H9 (cell line): ENCODE measurements around the gene SLCO2A1. TPM values are rescaled to one million over a fixed set of nuclear protein-coding genes. Genes with fewer than 3 reads are reported as not detected.
A peak's percentile ranks its signal among the peaks of the same experiment; 100 is the strongest.

ENCODE experiments used
- DNase-seq: peaks from one replicate; pipeline ENCODE4 v3.0.0-alpha.2; 2017
- H2AFZ ChIP-seq: one replicate; pipeline ENCODE4 v1.6.1; 2013; ENCODE audit warnings: mild to moderate bottlenecking, low read length, control low read depth, moderate library complexity
- H2AK5ac ChIP-seq: 2 replicates; pipeline ENCODE4 v1.6.1; 2013; ENCODE audit warnings: low read length, control low read depth, mixed read lengths; ENCODE audit not compliant: insufficient read length
- H2BK120ac ChIP-seq: one replicate; pipeline ENCODE4 v1.6.1; 2013; ENCODE audit warnings: low read depth, mild to moderate bottlenecking, low read length, control low read depth, inconsistent platforms; ENCODE audit not compliant: poor library complexity, severe bottlenecking
- H2BK12ac ChIP-seq: 2 replicates; pipeline ENCODE4 v1.6.1; 2013; ENCODE audit warnings: low read length, control low read depth, mixed read lengths, low read depth; ENCODE audit not compliant: insufficient read length
- H2BK15ac ChIP-seq: 2 replicates; pipeline ENCODE4 v1.6.1; 2013; ENCODE audit warnings: low read depth, low read length, control low read depth
- H2BK20ac ChIP-seq: one replicate; pipeline ENCODE4 v1.6.1; 2013; ENCODE audit warnings: low read depth, mild to moderate bottlenecking, low read length, control low read depth, inconsistent platforms; ENCODE audit not compliant: poor library complexity, severe bottlenecking
- H2BK5ac ChIP-seq: 2 replicates; pipeline ENCODE4 v1.6.1; 2013; ENCODE audit warnings: low read length, control low read depth, mixed read lengths; ENCODE audit not compliant: insufficient read length
- H3K14ac ChIP-seq: 2 replicates; pipeline ENCODE4 v1.6.1; 2013; ENCODE audit warnings: low read length, control low read depth; ENCODE audit not compliant: insufficient read depth
- H3K18ac ChIP-seq: 2 replicates; pipeline ENCODE4 v1.6.1; 2013; ENCODE audit warnings: low read depth, mild to moderate bottlenecking, mixed read lengths, low read length, control low read depth; ENCODE audit not compliant: insufficient read length
- H3K23ac ChIP-seq: 2 replicates; pipeline ENCODE4 v1.6.1; 2013; ENCODE audit warnings: low read length, control low read depth, mixed read lengths, low read depth; ENCODE audit not compliant: insufficient read length
- H3K23me2 ChIP-seq: 2 replicates; pipeline ENCODE4 v1.6.1; 2013; ENCODE audit warnings: low read depth, mild to moderate bottlenecking, mixed read lengths, low read length, control low read depth; ENCODE audit not compliant: insufficient read length, poor library complexity, severe bottlenecking
- H3K27ac ChIP-seq: 2 replicates; pipeline ENCODE4 v1.5.1; 2013; ENCODE audit warnings: low read length, control low read depth, mixed read lengths, low read depth; ENCODE audit not compliant: insufficient read length
- H3K27me3 ChIP-seq: 2 replicates; pipeline ENCODE4 v1.6.1; 2013; ENCODE audit warnings: low read length, control low read depth, inconsistent platforms; ENCODE audit not compliant: insufficient read depth
- H3K4ac ChIP-seq: 2 replicates; pipeline ENCODE4 v1.6.1; 2013; ENCODE audit warnings: low read depth, mild to moderate bottlenecking, control low read depth, inconsistent platforms, low read length, moderate library complexity
- H3K4me1 ChIP-seq: 2 replicates; pipeline ENCODE4 v1.6.1; 2013; ENCODE audit warnings: low read length, control low read depth, inconsistent platforms; ENCODE audit not compliant: insufficient read depth
- H3K4me2 ChIP-seq: 2 replicates; pipeline ENCODE4 v1.6.1; 2013; ENCODE audit warnings: low read length, control low read depth, mixed read lengths; ENCODE audit not compliant: insufficient read length, insufficient read depth
- H3K56ac ChIP-seq: 2 replicates; pipeline ENCODE4 v1.6.1; 2013; ENCODE audit warnings: low read depth, mild to moderate bottlenecking, mixed read lengths, low read length, control low read depth; ENCODE audit not compliant: insufficient read length
- H3K79me1 ChIP-seq: 2 replicates; pipeline ENCODE4 v1.6.1; 2013; ENCODE audit warnings: low read depth, mild to moderate bottlenecking, moderate library complexity, low read length, control low read depth, inconsistent platforms; ENCODE audit not compliant: insufficient read depth, poor library complexity, severe bottlenecking
- H3K79me2 ChIP-seq: 2 replicates; pipeline ENCODE4 v1.6.1; 2013; ENCODE audit warnings: low read length, control low read depth, inconsistent platforms; ENCODE audit not compliant: insufficient read depth
- H3K9ac ChIP-seq: 2 replicates; pipeline ENCODE4 v1.6.1; 2013; ENCODE audit warnings: low read length, control low read depth, mixed read lengths; ENCODE audit not compliant: insufficient read length; ENCODE audit errors: extremely low read depth
- H3K9me3 ChIP-seq: one replicate; pipeline ENCODE4 v1.6.1; 2013; ENCODE audit warnings: low read depth, low read length, inconsistent platforms; ENCODE audit not compliant: control insufficient read depth
- H3T11ph ChIP-seq: one replicate; pipeline ENCODE4 v1.6.1; 2013; ENCODE audit warnings: mild to moderate bottlenecking, low read length, control low read depth, inconsistent platforms
- H4K20me1 ChIP-seq: one replicate; pipeline ENCODE4 v1.6.1; 2013; ENCODE audit not compliant: control insufficient read depth, insufficient read length, insufficient read depth
- H4K5ac ChIP-seq: 2 replicates; pipeline ENCODE4 v1.6.1; 2013; ENCODE audit warnings: low read depth, mild to moderate bottlenecking, mixed read lengths, low read length, control low read depth; ENCODE audit not compliant: insufficient read length
- H4K8ac ChIP-seq: replicated peaks from 2 replicates; pipeline ENCODE4 v1.6.1; 2013; ENCODE audit warnings: low read length, control low read depth, mixed read lengths, low read depth; ENCODE audit not compliant: insufficient read length
- H4K91ac ChIP-seq: 2 replicates; pipeline ENCODE4 v1.6.1; 2013; ENCODE audit warnings: low read depth, mild to moderate bottlenecking, moderate library complexity, mixed read lengths, low read length, control low read depth; ENCODE audit not compliant: insufficient read length
- H3K27ac Mint-ChIP-seq, 3 experiments: 2 replicates in 2 of 3; 3 replicates in 1 of 3; pipeline ENCODE4 v1.8.0; 2020 to 2021; ENCODE audit warnings: mixed read lengths in 3 of 3, mild to moderate bottlenecking in 1 of 3, moderate library complexity in 1 of 3
- H3K27me3 Mint-ChIP-seq: 2 replicates; pipeline ENCODE4 v1.8.0; 2021; ENCODE audit warnings: low read depth, mild to moderate bottlenecking, moderate library complexity, mixed read lengths
- H3K36me3 Mint-ChIP-seq, 3 experiments: 2 replicates in 2 of 3; 3 replicates in 1 of 3; pipeline ENCODE4 v1.8.0; 2020 to 2021; ENCODE audit warnings: low read depth in 3 of 3, mixed read lengths in 3 of 3; ENCODE audit not compliant: insufficient read depth in 1 of 3
- H3K4me1 Mint-ChIP-seq, 2 experiments: 2 replicates each; pipeline ENCODE4 v1.8.0; 2020; ENCODE audit warnings: mixed read lengths in 2 of 2
- H3K4me3 Mint-ChIP-seq, 2 experiments: 2 replicates in 1 of 2; 3 replicates in 1 of 2; pipeline ENCODE4 v1.8.0; 2020 to 2021; ENCODE audit warnings: mild to moderate bottlenecking in 2 of 2, mixed read lengths in 2 of 2, moderate library complexity in 1 of 2
- H3K9me3 Mint-ChIP-seq, 2 experiments: 2 replicates in 1 of 2; 3 replicates in 1 of 2; pipeline ENCODE4 v1.8.0; 2020; ENCODE audit warnings: mild to moderate bottlenecking in 2 of 2, mixed read lengths in 2 of 2, moderate library complexity in 1 of 2
- WGBS: extraction: QIAGEN DNeasy Blood & Tissue Kit; methylation state at CpG from one replicate; pipeline ENCODE4 v1.1.7; 2013; ENCODE audit warnings: missing lambda C conversion rate, low lambda C conversion rate, mixed read lengths; ENCODE audit not compliant: insufficient read length; ENCODE audit errors: extremely low coverage; 5-methylcytosine and 5-hydroxymethylcytosine counted together
- total RNA-seq: library from RNA; stranded (reverse); gene quantifications from 2 replicates; pipeline ENCODE4 v1.2.1, GENCODE V29; 2021
- TF ChIP-seq, protein P1 (sequence below): fragments of 200-600 bp; sonication (generic); conservative IDR thresholded peaks from 3 replicates; pipeline ENCODE4 v1.8.0; 2021; ENCODE audit warnings: antibody characterized with exemption, mild to moderate bottlenecking

SLCO2A1 gene
- total RNA-seq, 1 experiment from 2014 or later, result 0.98 TPM

DNA sequence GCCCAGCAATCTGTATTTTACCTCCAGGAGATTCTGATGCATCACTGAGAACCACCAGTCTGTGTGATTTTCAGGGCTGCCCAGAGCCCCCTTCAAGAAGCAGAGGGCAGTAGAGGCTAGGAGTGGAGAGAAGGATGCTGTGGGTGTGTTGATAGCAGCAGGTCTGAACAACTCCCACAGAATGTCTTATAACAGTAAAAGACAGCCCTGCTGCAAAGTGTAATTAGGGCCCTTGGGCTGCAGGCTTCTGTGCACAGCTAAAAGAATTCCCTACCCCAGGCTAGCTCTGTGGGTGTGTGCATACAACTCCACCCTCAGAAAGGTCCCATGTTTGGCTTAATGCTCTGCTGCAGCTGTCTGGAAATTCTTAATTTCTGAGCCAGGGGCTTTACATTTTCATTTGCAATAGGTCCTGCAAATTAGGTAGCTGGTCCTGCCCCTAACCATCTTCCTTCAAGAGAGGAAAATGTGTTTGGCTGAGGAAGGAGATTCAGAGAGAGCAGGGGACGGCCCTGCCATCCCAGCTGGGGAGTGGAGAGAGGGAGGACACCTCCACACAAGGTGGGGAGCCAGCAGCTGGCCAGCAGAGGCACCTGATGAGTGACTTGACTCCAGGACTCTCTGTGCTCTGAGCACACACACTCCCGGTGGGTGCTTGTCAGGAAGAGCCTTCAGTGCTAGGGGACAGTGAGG is 90.8 kb downstream of the SLCO2A1 start:
- H3K4me1 Mint-ChIP-seq, result peaks cover 13 to 26% of the 10 kb centered on the region in 2 experiments
- no peak overlapping the region for H2BK120ac ChIP-seq
- DNase-seq, result peak; percentile 23

More for the DNA sequence above, 90.8 kb downstream of the SLCO2A1 start:
- peaks cover 2% of the 10 kb centered on the region; the same call in 1 of the 2 replicates for H3K27me3 Mint-ChIP-seq
- TF ChIP-seq, protein P1, sequence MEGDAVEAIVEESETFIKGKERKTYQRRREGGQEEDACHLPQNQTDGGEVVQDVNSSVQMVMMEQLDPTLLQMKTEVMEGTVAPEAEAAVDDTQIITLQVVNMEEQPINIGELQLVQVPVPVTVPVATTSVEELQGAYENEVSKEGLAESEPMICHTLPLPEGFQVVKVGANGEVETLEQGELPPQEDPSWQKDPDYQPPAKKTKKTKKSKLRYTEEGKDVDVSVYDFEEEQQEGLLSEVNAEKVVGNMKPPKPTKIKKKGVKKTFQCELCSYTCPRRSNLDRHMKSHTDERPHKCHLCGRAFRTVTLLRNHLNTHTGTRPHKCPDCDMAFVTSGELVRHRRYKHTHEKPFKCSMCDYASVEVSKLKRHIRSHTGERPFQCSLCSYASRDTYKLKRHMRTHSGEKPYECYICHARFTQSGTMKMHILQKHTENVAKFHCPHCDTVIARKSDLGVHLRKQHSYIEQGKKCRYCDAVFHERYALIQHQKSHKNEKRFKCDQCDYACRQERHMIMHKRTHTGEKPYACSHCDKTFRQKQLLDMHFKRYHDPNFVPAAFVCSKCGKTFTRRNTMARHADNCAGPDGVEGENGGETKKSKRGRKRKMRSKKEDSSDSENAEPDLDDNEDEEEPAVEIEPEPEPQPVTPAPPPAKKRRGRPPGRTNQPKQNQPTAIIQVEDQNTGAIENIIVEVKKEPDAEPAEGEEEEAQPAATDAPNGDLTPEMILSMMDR, result peak; percentile 21; the same call in 2 of the 3 replicates
- no peak overlapping the region for H3K4ac ChIP-seq
- no peak overlapping the region for H2BK5ac ChIP-seq
- no peak overlapping the region for H3K23ac ChIP-seq
- H3K27ac ChIP-seq, result no peak overlapping the region
- no peaks in the 10 kb centered on the region; a peak in 1 of 7 replicates for H3K36me3 Mint-ChIP-seq
- no peak overlapping the region for H3K4me2 ChIP-seq
- peaks cover 3% of the 10 kb centered on the region; the same call in 1 of the 2 replicates for H3K4me1 ChIP-seq
- H3K79me2 ChIP-seq, result no peaks in the 10 kb centered on the region
- no peak overlapping the region for H4K5ac ChIP-seq
- no peak overlapping the region for H2BK20ac ChIP-seq
- H3K9me3 ChIP-seq, result no peaks in the 10 kb centered on the region
- H2AK5ac ChIP-seq, result no peak overlapping the region
- H3K9me3 Mint-ChIP-seq, result peaks cover 0 to 2% of the 10 kb centered on the region in 2 experiments; a peak in 1 of 5 replicates
- H3K56ac ChIP-seq, result no peak overlapping the region
- no peaks in the 10 kb centered on the region for H3K27me3 ChIP-seq
- no peak overlapping the region for H4K8ac ChIP-seq
- H2BK15ac ChIP-seq, result no peak overlapping the region
- no peaks in the 10 kb centered on the region for H3K23me2 ChIP-seq
- no peak overlapping the region for H3T11ph ChIP-seq
- no peaks in the 10 kb centered on the region for H3K79me1 ChIP-seq
- H3K9ac ChIP-seq, result no peak overlapping the region
- H4K91ac ChIP-seq, result no peak overlapping the region
- H3K27ac Mint-ChIP-seq, result peak overlapping the region in 1 of 3 experiments; percentile 59; a peak in 1 of 7 replicates
- H2BK12ac ChIP-seq, result no peak overlapping the region
- no CpG with 5 or more reads among the region's 2 CpGs for WGBS
- H4K20me1 ChIP-seq, result no peaks in the 10 kb centered on the region
- H2AFZ ChIP-seq, result no peak overlapping the region
- no peak overlapping the region for H3K14ac ChIP-seq
- no peak overlapping the region for H3K18ac ChIP-seq
- H3K4me3 Mint-ChIP-seq, result no peak overlapping the region
